Erythroblast (primary cell): ENCODE measurements around the gene VSIG4.

Source experiments
- DNase-seq, 2 experiments: peaks; one replicate each; lab custom pipeline; 2025; lab: John Stamatoyannopoulos, UW
- GATA1 ChIP-seq: IDR thresholded peaks from 2 replicates; pipeline ENCODE4 v1.6.1; 2011; ENCODE audit warnings: low read depth, mild to moderate bottlenecking, control low read depth, low read length, moderate library complexity
- POLR2A ChIP-seq: IDR thresholded peaks from 2 replicates; pipeline ENCODE4 v1.6.1; 2011; ENCODE audit warnings: mild to moderate bottlenecking, low read length

VSIG4 gene

DNA sequence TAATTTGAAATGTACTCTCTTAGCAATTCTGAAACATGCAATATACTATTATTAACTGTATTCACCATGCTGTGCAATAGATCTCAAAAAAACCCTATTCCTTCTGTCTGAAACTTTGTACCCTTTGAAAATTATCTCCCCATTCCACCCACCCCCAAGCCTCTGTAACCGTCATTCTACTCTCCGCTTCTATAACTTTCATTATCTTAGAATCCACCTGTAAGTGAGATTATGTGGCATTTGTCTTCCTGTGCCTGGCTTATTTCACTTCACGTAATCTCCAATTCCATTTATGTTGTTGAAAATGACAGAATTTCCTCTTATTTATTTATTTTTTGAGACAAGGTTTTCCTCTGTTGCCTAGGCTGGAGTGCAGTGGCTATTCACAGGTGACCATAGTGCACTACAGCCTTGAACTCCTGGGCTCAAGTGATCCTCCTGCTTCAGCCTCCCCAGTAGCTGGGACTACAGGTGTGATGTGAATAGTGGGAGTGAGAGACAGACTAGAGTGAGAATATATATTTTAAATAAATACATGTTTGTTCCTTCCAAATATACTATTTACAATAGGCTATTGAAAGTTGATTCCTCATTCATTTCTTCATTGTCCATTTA is 30.5 kb downstream of the VSIG4 start:
- peak; percentile 37 to 75 for DNase-seq
- TF ChIP-seq GATA1: no peak
- no peak for TF ChIP-seq POLR2A

DNA sequence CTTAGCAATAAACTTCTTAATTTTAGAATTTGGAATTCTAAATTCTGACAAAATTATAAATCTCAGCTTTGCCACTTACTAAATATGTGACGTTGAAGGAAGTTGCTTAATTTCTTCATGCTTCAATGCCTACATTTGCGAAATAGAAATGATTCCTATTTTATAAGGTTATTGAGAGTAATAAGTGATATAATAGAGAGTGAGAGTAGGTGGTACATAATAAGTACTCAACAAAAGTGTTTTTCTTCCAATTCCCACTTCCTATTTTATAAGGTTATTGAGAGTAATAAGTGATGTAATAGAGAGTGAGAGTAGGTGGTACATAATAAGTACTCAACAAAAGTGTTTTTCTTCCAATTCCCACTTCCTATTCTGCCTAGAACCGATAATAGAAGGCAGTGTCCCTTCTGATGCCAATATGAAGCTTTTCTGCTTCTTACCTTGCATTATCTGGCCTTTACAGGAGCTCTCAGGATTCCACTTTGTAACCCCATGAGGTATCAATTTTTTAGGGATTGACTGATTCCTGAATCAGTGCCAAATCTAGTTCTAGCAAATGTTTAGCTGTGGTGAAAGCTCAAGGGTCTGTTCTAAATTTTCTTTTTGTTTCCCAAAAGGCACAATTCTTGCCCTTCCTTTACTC is 31.4 kb downstream of the VSIG4 start:
- DNase-seq: peak in 1 of 2 experiments; percentile 19
- no peak for TF ChIP-seq POLR2A
- no peak for TF ChIP-seq GATA1

DNA sequence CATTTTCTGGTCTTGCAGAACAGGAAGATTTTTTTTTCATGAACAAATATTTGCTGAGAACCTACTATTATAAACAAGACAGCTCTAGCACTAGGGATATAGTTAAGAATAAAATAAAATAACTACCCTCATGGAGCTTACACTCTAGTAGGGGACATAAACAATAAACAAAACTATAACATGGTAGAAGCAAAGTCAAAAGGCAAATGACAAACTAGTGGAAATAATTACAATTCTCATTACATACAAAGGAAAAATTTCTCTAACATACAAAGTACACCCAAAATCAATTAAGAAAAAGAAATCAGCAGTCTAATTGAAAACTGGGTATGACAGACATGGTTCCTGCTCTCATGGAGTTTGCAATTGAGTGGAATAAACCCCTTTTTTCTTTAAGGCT is 32.0 kb downstream of the VSIG4 start:
- TF ChIP-seq POLR2A: no peak
- no peak for TF ChIP-seq GATA1
- DNase-seq: no peak

DNA sequence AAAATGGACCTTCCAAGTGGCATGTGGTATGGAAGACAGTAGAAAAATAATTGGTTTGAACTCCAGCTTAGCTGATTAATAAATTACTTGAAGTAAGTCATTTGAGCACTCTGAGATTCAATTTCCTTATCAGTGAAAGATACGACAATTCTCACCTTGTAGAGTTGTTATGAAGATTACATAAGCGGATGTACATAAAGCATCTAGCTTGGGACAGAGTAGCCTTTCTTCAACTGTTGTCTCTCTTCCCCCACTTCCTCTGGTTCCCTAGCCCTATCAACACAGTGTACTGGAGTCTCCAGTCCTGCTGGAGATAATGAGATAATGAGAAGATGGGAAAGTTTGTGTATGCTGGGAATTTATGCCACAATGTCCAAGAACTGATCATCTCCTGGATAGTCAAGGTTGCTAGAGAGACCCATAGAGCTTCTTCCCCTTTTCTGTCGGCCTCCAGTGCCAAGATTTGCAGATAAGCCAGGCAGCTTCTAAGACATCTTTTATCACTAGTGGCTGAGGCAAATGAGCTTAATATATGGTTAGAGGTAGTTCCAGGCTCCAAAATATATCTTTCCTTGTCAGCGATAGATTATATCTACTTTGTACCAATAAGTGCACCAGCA is 33.9 kb downstream of the VSIG4 start:
- no peak for TF ChIP-seq POLR2A
- peak; percentile 11 to 35 for DNase-seq

DNA sequence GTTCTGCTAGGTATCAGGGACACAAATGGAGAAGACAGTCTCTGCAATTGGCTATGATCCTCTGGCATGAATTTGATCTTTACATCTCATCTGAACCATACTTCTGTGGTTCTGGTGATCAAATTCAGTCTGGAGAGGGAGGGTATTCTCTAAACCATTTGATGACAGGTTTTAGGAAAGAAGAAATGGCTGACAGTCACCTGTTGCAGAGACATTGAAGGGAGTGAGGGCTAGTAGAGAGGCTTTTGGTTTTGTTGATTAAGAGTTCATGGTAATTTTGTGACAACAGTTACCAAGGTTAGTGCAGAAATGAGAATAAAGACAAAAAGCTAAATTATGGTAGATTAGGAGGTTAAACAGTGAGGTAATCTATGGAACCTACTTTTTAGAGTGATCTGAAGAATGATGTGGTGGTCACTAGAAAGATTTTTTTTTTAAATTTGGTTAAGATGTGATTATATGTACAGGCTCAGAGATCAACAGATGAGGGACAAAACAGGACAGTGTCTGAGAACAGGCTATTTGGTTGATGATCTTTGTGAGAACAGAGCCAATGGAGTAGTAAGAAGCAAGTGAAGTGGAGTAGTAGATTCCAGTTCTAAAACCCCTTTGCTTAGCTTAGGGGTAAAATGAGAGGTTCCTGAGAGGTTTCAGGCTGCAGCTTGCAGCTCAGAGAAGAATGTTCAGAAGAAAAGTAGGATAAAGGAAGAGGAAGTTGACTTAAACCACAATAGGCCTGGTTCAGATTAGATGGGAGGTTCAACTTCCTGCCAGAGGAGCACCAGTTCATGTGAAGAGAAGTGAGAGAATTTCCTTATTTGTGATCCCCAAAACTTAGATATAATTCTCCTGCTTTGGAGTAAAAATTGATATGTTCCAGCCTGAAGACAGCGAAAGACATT is 34.7 kb downstream of the VSIG4 start:
- peak; percentile 2 to 7 for DNase-seq
- TF ChIP-seq POLR2A: no peak
- no peak for TF ChIP-seq GATA1

DNA sequence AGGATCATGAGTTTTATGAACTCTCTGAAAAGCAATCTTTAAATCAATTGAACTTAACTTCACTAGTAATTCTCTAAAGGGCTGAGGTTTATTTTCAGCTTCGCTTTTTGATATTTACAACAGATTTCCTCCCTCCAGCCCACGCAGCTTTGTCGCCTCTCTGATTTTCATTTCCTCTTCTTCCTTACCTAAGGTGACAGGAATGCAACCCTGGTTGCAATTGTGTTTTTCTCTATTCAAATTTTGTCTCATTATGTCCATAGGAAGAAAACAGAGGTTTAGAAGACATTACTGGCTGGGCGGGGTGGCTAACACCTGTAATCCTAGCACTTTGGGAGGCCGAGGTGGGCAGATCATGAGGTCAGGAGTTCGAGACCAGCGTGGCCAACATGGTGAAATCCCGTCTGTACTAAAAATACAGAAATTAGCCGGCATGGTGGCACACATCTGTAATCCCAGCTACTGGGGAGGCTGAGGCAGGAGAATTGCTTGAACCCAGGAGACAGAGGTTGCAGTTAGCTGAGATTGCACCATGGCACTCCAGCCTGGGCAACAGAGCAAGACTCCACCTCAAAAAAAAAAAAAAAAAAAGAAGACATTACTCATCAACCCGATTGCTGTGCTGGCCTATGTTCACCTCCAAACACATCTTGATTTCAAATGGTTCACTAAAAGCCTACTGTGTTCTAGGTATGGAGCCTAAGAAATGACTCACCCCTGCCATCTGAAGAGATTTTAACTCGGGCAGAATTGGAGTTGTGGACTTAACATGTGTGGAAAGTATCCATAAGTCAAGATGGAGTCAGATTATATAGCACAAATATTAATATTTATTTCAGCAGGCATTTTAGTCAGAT is 36.8 kb downstream of the VSIG4 start:
- TF ChIP-seq GATA1 (no peak), POLR2A (no peak)
- no peak for DNase-seq

DNA sequence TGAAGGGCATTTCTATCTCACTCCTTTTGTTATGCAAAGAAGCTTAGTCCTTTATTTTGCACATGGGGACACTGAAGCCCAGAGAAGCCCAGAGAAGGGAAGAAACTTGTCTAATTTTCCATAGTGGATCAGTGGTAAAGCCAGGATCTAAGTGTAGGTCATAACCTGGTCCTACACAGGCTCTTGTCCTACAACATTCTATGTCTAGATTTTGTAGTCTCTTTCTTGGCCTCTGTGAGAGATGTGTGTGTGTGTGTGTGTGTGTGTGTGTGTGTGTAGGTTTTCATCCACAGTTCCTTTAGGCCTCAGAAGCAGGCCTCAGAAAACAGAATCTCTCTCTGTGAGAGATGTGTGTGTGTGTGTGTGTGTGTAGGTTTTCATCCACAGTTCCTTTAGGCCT is 38.3 kb downstream of the VSIG4 start:
- no peak for DNase-seq
- TF ChIP-seq GATA1 (no peak), POLR2A (no peak)

DNA sequence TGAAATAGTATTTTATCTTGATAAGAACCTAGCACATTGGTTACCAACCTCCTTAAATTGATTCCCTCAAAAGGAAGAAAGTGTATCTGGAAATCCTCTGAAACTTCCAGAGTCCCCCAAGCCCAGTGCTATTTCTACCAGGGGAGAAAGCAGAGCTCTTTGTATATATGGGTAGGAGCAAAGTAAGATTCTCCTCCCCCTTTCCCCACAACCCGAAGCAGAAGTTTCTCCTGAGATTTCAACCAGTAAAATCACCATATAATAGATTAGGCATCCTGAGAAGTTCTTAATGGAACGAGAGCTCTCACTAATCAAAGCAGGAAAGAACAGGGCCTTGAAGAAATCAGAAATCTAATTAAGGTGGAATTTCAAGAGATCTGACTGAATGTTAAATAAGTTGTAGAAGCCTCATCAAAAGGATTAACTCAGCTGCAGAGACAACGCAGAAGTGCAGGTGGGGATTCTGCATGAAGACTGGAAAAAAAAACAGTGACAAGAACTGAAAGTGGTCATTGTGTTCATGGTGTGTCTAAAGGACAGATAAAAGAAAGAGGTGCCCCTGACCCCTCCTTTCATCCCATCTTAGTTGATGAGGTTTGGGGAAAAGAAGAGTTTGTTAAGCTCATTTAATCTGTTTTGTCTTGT is 39.1 kb downstream of the VSIG4 start:
- TF ChIP-seq POLR2A: no peak
- TF ChIP-seq GATA1: no peak
- no peak for DNase-seq

DNA sequence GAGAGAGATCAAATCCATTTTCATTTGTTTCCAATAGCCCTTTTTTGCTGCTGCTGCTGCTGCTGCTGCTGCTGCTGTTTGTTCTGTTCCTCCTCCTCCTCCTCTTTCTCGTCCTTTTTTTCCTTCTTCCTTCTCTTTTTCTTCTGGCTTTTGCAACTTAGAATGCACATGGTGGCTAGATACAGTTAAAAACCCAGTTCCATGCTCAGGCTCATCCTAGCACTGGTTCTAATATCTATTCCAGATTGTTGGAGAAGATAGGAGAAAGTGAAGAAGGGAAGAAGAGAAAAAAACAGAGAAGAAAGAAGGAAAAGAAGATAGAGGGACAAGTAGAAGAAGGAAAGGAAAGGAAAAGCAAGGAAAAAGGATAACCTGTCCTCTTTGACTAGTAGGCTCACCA is 39.7 kb downstream of the VSIG4 start:
- DNase-seq: no peak
- no peak for TF ChIP-seq GATA1
- no peak for TF ChIP-seq POLR2A

DNA sequence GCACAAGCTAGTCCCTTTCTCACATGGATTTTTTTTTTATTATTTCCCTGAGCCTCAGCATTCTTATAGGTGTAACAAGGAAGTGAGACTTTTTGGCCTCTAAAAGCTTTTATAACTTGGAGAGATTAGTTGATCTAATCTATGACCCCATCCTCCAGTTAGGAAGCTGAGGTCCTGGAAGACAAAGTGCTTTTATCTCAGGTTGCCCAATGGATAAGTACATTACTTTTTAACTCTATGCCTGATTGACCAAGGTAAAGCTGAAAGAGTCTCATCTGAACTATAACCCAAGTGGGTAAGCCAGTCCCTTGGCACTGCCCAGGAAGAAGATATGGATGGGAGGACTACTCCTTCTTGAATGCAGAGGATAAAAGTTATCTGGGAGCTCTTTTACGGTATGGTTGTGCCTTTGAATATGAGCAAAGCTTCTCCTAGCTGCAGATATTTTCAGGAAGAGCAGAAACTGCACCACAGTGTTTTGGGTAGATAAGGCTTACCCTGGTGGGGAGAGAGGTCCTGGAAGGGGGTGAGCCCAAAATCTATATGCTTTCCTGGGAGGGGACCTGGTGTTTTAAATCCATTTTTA is 40.2 kb downstream of the VSIG4 start:
- TF ChIP-seq GATA1: no peak
- no peak for TF ChIP-seq POLR2A

DNA sequence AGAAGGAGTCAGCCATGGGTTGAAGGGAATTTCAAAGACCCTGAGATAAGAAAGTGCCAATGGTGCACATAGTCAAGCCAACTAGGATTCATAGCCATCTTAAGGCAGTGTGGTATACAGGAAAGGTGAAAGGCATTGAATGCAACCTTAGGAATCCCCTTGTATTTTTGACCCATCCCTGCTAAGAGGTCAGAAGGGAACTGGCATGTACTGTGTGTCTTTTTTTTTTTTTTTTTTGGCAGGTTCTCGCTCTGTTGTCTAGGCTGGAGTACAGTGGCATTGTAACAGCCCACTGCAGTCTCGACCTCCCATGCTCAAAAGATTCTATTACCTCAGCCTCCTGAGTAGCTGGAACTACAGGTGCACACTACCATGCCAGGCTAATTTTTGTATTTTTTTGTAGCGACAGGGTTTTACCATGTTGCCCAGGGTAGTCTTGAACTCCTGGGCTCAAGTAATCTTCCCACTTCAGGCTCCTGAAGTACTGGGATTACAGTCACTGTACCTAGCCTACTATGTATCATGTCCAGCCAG is 40.8 kb downstream of the VSIG4 start:
- no peak for TF ChIP-seq GATA1
- TF ChIP-seq POLR2A: no peak
- DNase-seq: peak in 1 of 2 experiments; percentile 12

More for the DNA sequence above, 40.2 kb downstream of the VSIG4 start:
- peak; percentile 22 to 50 for DNase-seq
